ENCODE measurements around the gene ANKRD53. TPM values are rescaled to one million over a fixed set of nuclear protein-coding genes. Genes with fewer than 3 reads are reported as not detected.

ANKRD53 gene
- total and polyA plus RNA-seq, 9 of the 15 experiments (the other 6 are each of a cell fraction or from before 2014, with no cell fraction given) = 0.18 TPM; not detected in 8

DNA sequence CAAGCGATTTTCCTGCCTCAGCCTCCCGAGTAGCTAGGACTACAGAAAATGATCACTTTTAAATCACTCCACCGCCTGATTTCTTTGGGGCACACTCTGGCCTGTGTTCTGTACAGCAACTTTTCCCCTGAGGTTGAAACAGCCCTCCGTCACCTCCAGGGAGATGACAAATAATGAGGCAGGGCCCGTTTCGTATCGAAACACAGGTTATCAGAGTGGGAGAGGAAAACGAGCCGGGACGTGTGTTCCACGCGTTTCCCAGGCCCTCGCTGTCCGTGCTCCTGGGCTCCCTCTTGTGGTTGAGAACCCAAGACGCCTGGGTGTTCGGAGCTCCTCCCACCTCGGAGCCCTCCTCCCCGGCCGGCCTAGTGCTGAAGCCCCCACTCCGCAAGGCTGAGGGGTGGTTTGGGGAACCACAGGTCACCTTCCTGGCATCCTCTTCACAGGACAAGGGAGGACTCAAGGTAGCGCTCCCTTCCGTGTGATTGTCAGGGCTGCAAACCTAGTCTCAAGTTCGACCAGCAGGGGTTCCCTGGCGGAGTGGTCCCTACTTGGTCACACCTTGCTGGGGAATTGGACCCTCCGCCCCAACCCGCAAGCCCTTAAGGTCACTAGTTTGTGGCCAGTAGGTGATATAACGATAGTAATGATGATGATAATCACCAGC, 30.0 kb upstream of the ANKRD53 start (continued):
- TF ChIP-seq, protein P1, sequence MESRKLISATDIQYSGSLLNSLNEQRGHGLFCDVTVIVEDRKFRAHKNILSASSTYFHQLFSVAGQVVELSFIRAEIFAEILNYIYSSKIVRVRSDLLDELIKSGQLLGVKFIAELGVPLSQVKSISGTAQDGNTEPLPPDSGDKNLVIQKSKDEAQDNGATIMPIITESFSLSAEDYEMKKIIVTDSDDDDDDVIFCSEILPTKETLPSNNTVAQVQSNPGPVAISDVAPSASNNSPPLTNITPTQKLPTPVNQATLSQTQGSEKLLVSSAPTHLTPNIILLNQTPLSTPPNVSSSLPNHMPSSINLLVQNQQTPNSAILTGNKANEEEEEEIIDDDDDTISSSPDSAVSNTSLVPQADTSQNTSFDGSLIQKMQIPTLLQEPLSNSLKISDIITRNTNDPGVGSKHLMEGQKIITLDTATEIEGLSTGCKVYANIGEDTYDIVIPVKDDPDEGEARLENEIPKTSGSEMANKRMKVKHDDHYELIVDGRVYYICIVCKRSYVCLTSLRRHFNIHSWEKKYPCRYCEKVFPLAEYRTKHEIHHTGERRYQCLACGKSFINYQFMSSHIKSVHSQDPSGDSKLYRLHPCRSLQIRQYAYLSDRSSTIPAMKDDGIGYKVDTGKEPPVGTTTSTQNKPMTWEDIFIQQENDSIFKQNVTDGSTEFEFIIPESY (CRISPR knock-in tag; IDR thresholded peaks at IDR 0.05) = peak; percentile 94
- TF ChIP-seq BRF1 (IDR thresholded peaks at IDR 0.05; ENCODE audit: borderline replicate concordance, extremely low read depth, insufficient read length) (no peak), ZNF274 (IDR thresholded peaks at IDR 0.05; ENCODE audit: borderline replicate concordance, low read depth, low read length) (no peak), LARP7 (IDR thresholded peaks at IDR 0.05) (no peak), ESRRB (CRISPR knock-in tag; IDR thresholded peaks at IDR 0.05; ENCODE audit: borderline replicate concordance) (no peak), SMAD2 (IDR thresholded peaks at IDR 0.05; ENCODE audit: low read depth, low read length) (no peak), ZNF717 (CRISPR knock-in tag; IDR thresholded peaks at IDR 0.05) (no peak)
- TF ChIP-seq, protein P2, sequence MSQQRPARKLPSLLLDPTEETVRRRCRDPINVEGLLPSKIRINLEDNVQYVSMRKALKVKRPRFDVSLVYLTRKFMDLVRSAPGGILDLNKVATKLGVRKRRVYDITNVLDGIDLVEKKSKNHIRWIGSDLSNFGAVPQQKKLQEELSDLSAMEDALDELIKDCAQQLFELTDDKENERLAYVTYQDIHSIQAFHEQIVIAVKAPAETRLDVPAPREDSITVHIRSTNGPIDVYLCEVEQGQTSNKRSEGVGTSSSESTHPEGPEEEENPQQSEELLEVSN (IDR thresholded peaks at IDR 0.05; ENCODE audit: borderline replicate concordance in 1 of 2, extremely low read depth in 1 of 2, insufficient read depth in 1 of 2, insufficient read length in 1 of 2, low read depth in 1 of 2, low read length in 1 of 2, poor library complexity in 1 of 2, severe bottlenecking in 1 of 2) = peak; percentile 37 to 77

Data from K562 (cell line).